Raji (cell line): ENCODE measurements around the gene PDE2A.

Experiments
- POLR2A ChIP-seq: IDR thresholded peaks from 2 replicates; pipeline ENCODE4 v1.6.1; 2011; ENCODE audit warnings: low read depth, low read length, control low read depth; ENCODE audit not compliant: insufficient read depth

Gene PDE2A

GRCh38 chr11:72591023-72591422, 83.2 kb downstream of the PDE2A start:
- TF ChIP-seq POLR2A, result no peak

GRCh38 chr11:72589802-72590761, 84.1 kb downstream of the PDE2A start:
- TF ChIP-seq POLR2A, result no peak

- TF ChIP-seq POLR2A, result no peak
Measured at GRCh38 chr11:72588421-72589410, 85.5 kb downstream of the PDE2A start.

GRCh38 chr11:72587696-72588095, 86.5 kb downstream of the PDE2A start:
- no peak for TF ChIP-seq POLR2A

GRCh38 chr11:72586321-72587090, 87.7 kb downstream of the PDE2A start:
- TF ChIP-seq POLR2A, result no peak

- no peak for TF ChIP-seq POLR2A
Measured at GRCh38 chr11:72585762-72586311, 88.4 kb downstream of the PDE2A start.

GRCh38 chr11:72584939-72585597, 89.2 kb downstream of the PDE2A start:
- no peak for TF ChIP-seq POLR2A

- TF ChIP-seq POLR2A, result no peak
Measured at GRCh38 chr11:72584293-72584938, 89.8 kb downstream of the PDE2A start.

- TF ChIP-seq POLR2A, result no peak
Measured at GRCh38 chr11:72583616-72584292, 90.5 kb downstream of the PDE2A start.

GRCh38 chr11:72583177-72583553, 91.1 kb downstream of the PDE2A start:
- no peak for TF ChIP-seq POLR2A

- TF ChIP-seq POLR2A, result no peak
Measured at GRCh38 chr11:72582206-72583176, 91.7 kb downstream of the PDE2A start.

- TF ChIP-seq POLR2A, result no peak
Measured at GRCh38 chr11:72581067-72581466, 93.2 kb downstream of the PDE2A start.

GRCh38 chr11:72580642-72580950, 93.6 kb downstream of the PDE2A start:
- no peak for TF ChIP-seq POLR2A
